GM18858 (cell line): ENCODE data around the gene SMARCC2.

Source experiments
- ATAC-seq: cut with Tn5 transposase; IDR thresholded peaks from one replicate; pipeline ENCODE4 v1.9.1; 2021; ENCODE audit not compliant: unreplicated experiment

The SMARCC2 gene

GRCh38 chr12:56152756-56153677 lies 36.3 kb downstream of the SMARCC2 start:
- no peak for ATAC-seq

- peak; percentile 68 for ATAC-seq
Observed at GRCh38 chr12:56152132-56152755, 37.0 kb downstream of the SMARCC2 start, which contains the start of gene MYL6B. Gene MYL6B, plus strand, starts transcription at chr12:56152587. Its CDS starts 1,332 bp downstream, at chr12:56153919.

GRCh38 chr12:56151672-56152131 lies 37.6 kb downstream of the SMARCC2 start:
- ATAC-seq, result peak; percentile 53

- no peak for ATAC-seq
Observed at GRCh38 chr12:56150563-56150962, 38.7 kb downstream of the SMARCC2 start.

GRCh38 chr12:56146492-56147460 lies 42.5 kb downstream of the SMARCC2 start:
- ATAC-seq, result no peak

GRCh38 chr12:56145217-56145616 lies 44.1 kb downstream of the SMARCC2 start:
- no peak for ATAC-seq

- ATAC-seq, result no peak
Observed at GRCh38 chr12:56143870-56144269, 45.4 kb downstream of the SMARCC2 start.

GRCh38 chr12:56143217-56143616 lies 46.1 kb downstream of the SMARCC2 start:
- ATAC-seq, result no peak

- ATAC-seq, result no peak
Observed at GRCh38 chr12:56141946-56142784, 47.1 kb downstream of the SMARCC2 start.

- ATAC-seq, result no peak
Observed at GRCh38 chr12:56137853-56138571, 51.3 kb downstream of the SMARCC2 start.

- no peak for ATAC-seq
Observed at GRCh38 chr12:56134897-56135296, 54.4 kb downstream of the SMARCC2 start.

- no peak for ATAC-seq
Observed at GRCh38 chr12:56130876-56131275, 58.4 kb downstream of the SMARCC2 start.

- no peak for ATAC-seq
Observed at GRCh38 chr12:56129942-56130495, 59.3 kb downstream of the SMARCC2 start.

GRCh38 chr12:56129206-56129941 lies 59.9 kb downstream of the SMARCC2 start:
- ATAC-seq, result no peak

- ATAC-seq, result no peak
Observed at GRCh38 chr12:56128670-56129205, 60.5 kb downstream of the SMARCC2 start.

- peak; percentile 79 for ATAC-seq
Observed at GRCh38 chr12:56127888-56128669, 61.2 kb downstream of the SMARCC2 start, which contains the start of gene ESYT1. Gene ESYT1, plus strand, starts transcription at chr12:56128267. Its CDS starts 53 bp downstream, at chr12:56128320.

GRCh38 chr12:56127485-56127887 lies 61.8 kb downstream of the SMARCC2 start:
- no peak for ATAC-seq
